ENCODE results near the gene ZHX3.
"Not testable (repeated sequence)": the region's sequence is repeated elsewhere in the genome, so short reads cannot be mapped to it uniquely, and the experiment has no call there.

Gene ZHX3

DNA sequence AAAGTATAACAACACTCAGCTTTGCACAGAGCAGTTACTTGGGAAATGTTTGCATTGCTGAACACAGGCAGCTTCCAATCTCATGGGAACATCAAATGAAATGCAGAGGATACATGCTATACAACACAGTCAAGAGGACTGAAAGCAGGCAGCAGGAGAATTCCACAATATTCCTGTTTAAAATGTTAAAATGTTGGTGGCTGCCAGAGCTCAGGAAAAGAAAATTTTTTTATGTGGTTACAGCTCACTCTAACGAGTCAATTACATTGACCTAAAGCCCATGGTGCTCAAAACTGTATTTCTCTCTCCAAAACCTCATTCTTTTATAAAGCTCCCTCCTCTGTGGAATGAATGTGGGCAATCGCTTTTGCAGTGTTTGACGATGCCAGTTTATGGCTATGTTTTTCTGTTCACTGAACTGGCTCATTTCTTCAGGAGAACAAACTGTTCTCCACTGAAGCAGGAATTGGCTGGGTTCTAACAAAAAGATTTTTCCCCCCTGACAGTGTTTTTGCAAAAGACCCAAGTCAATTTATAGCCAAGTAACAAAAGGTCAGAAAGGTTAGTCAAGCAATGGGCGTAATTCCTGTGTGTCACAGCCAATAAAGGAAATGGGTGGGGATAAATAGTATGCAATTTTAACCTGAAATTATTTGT, 69.0 kb downstream of the ZHX3 start:
- peak; percentile 25 for DNase-seq

DNA sequence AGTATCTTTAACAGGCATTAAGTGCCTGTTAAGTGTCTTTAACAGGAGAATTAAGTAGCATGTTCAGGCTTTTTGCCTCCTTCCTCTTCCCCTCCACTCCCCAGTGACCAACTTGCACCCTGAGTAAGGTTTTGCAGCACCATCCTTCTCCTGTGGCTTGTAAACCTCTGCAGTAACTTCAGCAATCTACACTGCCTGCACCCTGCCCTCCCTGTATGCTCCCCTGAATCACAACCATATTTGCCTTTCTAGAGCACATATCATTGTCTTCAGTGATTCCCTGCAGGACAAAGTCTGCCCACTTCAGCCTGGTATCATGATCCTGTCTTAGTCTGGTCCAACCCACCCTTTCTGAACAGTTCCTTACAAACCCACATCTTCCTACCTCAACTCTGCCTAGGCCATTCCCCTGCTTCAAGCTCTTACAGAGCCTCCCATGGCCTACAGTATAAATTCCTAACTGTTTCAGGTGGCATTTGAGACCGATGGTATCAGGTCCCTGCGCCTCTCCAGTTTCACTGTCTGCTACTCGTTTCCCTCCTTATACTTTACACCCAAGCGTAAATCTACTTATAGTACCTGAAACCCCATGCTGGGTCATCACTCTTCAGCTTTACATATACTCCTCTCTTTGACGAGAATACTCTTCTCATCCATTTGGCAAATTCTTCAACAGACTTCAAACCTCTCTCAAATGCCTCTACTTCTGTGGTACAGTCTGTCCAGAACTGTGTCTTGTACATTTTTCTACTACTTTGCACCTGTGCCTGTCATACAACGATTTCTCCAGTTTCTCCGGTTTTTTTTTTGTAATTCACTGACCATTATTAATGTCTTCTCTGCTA, 69.8 kb downstream of the ZHX3 start:
- no peak for DNase-seq

DNA sequence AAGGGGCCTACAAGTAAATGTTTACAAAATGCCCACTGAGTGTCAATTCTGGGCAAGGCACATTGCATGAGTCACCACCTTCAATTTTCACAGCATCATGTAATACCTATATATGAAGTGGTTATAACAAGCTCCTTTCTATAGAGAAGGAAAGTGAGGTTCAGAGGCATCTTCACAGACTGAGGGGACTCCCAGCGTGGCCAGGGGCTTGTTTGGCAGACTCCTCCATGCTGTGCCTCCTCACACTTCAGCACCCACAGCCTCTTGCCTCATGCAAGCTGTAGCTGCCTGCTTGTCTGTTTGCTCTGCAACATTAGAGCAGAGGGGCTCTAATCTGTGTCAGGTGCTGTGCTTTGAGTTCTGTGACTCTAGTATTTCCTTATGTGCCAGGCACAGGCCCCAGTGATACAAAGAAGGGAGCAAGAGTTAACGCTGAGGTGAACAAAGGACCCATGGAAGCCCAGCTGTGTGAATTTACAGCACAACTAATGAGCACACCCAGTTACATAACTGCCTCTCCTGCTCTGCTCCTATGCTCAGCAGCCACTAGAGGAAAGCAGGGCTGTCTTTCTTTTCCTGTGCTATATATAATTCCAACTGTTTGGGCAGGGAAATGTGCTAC, 72.3 kb downstream of the ZHX3 start:
- no peak for DNase-seq

DNA sequence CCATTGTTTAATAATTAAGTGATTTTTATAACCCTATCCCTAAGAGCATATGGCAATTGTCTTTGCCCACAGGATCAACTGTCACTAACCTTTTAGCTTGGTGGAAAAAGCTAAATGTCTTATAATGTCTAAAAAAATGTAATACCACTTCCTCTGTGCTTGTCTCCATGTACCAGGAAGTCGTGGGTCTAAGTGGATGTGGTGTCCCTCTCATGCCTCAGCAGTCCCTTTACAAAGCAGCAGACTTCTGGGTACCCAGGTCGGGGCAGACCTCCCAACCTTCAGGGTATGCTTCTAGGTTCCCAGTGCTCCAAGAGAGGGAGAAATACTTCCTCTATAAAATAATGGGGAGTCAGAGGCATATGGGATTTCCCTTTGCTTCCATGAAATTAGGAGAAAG, 74.7 kb downstream of the ZHX3 start:
- DNase-seq = no peak

DNA sequence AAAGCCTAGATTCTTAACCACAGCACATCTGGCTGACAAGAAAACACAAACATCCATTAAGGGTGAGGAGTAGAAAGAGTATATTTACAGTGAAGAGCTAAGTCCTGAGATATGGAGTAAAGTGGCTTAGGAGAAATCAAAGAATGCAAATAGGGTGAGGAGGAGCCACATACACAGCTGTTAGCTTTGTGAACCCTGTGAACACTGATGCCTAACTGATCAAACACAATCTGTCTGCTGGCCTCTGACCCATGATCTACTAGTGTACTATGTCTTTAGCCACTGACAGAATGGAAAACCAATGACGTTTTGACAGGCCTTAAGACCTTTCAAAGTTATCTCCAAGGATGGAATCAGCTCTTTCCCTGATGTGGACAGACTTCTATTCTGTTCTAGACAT, 75.2 kb downstream of the ZHX3 start:
- DNase-seq = no peak

DNA sequence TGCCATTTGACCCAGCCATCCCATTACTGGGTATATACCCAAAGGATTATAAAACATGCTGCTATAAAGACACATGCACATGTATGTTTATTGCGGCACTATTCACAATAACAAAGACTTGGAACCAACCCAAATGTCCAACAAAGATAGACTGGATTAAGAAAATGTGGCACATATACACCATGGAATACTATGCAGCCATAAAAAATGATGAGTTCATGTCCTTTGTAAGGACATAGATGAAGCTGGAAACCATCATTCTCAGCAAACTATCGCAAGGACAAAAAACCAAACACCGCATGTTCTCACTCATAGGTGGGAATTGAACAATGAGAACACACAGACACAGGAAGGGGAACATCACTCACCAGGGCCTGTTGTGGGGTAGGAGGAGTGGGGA, 80.3 kb downstream of the ZHX3 start:
- DNase-seq = not testable (repeated sequence)

DNA sequence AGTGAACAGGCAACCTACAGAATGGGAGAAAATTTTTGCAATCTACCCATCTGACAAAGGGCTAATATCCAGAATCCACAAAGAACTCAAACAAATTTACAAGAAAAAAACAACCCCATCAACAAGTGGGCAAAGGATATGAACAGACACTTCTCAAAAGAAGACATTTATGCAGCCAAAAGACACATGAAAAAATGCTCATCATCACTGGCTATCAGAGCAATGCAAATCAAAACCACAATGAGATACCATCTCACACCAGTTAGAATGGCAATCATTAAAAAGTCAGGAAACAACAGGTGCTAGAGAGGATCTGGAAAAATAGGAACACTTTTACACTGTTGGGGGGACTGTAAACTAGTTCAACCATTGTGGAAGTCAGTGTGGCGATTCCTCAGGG, 80.7 kb downstream of the ZHX3 start:
- DNase-seq = not testable (repeated sequence)

DNA sequence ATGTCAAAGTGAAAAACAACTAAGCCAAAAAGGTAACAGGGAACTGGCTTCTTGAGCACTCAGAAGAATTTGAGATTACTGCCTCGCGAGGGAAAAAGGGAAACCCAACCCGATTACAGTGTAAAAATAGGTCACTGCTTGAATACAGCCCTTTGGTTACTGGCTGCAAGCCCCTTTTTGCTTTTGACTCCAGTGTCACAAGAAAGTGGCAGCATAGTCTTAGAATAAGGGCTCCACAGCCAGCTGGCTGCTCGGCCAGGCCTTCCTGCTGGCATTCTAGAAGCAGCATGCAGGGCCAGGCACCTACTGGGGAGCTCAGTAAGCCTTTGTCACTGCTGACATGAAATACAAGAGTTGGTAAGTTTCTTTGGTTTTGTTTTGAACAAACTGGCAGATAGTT, 83.0 kb downstream of the ZHX3 start:
- no peak for DNase-seq

DNA sequence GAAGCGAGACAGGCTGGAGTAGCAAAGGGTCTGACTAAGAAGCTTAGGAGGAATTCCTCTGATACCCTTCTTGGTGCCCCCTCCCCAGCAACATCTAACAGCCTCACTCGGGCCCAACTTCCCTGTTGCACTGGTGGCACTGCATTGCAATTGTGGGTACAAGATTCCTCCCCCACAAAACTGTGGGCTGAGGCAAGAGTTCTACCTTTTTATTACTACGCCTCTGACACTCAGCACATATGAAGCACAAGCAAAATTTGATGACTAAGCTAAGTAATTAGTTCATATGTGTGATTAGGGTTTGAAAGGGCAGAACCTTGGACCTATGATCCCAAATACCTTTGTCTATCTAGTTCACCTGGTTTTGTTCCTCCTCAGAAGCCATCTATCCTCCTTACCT, 83.5 kb downstream of the ZHX3 start:
- DNase-seq = no peak

DNA sequence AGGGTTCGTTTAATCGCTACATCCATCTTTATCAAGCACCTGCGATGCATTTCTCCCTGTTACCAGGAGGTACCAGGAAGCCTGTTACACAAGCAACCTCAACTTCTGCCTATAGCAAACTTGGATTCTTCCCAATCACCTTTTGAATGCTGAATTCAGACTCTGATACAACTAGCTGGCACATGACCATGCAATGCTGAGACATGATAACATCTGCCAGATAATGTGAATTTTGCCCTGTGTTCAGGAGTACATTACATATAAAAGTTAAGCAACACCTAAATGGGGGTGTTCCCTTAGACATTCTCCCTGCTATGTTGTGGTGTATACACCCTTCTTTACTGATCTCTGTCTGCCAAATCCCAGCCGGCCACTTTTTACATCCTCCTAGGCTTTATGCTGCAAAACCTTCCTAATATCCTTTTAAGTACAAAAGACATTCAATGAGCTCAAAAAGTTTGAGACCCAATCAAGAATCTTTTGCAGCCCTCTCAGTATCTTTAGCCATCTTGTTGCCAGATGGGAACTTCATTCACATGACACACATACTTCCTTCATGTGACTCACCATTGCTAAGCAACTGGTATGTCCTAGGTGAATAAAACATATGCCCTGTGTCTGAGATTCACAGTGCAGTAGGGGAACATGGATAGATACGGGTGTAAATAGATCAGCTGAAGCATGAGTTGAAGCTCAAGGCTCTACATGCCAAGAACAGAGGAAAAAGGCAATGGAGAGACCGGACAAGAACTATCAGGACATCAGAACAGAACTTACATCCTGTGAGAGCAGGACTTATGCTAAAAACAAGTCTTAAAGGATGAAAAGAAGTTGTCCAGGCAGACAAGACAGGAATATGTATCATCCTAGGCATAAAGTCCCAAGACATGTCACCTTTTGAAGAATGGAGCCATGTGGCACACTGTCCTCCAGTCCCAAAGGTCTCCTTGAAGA, 84.3 kb downstream of the ZHX3 start:
- DNase-seq = peak; percentile 93

DNA sequence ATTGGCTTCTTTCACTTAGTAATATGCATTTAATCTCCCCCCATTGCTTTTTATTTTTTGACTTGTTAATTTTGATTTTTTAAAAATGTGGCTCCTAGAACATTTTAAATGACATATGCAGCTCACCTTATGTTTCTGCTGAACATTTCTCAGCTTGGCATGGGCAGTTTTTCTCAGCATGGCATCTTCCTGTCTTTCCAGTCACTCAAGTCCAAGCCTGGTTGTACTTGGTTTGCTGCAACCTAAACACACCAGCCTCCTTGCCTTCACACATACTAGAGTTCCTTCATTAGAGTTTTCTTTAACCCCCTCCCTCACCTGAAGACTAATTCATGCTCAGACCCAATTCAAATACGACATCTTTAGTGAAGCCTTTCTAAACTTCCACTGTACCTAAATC, 86.4 kb downstream of the ZHX3 start:
- no peak for DNase-seq

DNA sequence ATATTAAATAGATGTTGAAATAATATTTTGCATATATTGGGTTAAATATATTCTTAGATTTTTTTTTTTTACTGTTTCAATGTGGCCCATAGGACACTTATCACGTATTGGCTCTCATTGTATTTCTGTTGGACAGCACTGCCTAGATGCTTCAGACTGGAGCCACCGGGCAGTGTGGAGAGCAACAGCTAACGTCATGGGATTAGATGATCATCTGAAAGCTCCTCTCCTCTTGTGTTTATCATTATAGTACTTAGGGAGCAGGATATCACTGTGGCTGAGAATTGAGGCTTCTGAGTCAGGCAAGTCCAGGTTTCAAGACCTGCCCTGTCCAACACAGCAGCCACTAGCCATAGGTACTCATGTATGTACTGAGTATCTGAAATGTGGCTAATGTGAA, 87.4 kb downstream of the ZHX3 start:
- no peak for DNase-seq

DNA sequence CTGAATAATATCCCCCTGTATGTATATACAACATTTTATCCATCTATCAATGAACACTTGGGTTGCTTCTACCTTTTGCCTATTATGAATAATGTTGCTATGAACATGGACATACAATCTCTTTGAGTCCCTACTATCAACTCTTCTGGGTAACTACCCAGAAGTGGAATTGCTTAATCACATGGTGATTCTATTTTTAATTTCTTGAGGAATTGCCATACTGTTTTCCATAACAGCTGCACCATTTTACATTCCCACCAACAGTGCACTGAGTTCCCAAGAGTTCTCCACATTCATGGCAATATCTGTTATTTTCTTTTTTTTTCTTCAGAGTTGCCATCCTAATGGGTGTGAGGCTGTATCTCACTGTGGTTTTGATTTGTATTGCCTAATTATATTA, 88.3 kb downstream of the ZHX3 start:
- DNase-seq = no peak

DNA sequence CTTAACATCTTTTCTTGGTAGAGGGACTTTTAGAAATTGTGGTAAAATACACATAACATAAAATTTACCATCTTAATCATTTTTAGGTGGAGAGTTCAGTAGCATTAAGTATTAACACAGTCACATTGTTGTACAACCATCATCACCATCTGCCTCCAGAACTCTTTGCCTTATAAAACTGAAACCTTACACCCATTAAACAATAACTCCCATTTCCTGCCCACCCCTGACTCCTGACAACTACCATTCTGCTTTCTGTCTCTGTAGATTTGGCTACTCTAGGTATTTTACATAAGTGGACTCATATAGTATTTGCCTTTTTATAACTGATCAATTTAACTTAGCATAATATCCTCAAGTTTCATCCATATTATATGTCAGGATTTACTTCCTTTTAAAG, 88.7 kb downstream of the ZHX3 start:
- DNase-seq = no peak

DNA sequence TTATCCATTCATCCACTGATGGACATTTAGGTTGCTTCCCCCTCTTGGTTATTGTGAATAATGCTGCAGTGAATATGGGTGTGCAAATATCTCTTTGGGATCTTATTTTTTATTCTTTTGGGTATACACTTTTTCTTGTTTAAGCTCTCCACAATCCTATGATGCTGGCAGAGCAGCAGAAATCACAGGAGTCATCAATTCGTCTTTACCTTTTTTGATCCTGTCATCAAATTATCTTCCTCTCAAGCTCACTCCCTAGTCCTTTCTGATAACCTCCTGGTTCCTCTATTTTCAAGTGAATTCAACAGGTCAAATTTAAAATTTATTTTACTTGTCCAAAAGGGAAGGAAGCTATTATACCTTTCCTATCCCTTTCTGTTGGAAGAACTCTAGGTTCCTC, 91.1 kb downstream of the ZHX3 start:
- no peak for DNase-seq

DNA sequence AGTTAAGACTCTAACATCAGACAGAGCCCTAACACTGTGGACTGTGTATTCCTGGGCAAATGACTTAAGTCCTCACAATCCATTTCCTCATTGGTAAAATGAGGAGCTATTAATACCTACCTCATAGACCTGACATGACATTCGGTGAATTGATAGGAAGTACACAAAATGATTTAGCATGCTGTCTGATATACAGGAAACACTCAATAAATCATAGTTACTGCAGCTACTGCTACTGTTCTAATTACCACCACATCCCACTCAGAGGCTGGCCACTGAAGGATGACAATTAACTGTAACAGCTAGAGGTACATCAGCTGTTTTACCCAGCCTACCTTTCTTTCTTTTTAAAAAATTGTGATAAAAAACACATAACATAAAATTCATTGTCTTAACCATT, 92.4 kb downstream of the ZHX3 start:
- no peak for DNase-seq

DNA sequence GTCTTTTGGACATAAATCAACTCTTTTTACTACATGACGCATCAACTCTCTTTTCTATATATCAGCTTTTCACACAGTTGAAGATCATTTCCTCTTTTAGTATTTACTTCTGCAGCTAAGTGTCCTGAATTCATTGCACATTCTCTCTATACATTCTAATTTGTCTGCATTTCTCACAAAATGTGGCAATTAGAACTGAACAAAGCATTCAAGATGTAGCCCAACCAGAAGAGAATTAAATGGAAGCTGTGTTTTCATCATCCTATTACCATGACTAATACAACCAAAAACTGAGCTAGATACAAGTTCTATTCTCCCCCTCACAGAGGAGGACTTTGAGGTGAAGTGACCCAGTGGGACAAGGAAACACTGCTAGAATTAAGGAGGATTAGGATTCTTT, 93.2 kb downstream of the ZHX3 start:
- no peak for DNase-seq

DNA sequence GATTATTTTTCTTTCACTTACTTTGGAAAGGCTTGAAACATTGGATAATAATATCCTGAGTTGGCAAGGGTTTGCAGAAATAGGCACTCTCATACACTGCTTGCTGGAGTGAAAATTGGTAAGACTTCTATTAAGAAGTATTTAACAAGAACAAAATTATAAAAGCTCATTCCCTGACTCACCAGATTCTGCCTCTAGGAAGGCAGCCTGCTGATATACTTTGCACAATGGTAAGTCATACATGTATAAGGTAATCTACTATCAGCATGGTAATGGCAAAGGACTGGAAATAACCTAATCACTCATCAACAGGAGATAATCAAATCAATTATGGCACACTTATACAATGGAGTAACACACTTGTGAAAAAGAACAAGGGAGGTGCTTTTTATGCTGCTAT, 94.4 kb downstream of the ZHX3 start:
- DNase-seq = no peak

DNA sequence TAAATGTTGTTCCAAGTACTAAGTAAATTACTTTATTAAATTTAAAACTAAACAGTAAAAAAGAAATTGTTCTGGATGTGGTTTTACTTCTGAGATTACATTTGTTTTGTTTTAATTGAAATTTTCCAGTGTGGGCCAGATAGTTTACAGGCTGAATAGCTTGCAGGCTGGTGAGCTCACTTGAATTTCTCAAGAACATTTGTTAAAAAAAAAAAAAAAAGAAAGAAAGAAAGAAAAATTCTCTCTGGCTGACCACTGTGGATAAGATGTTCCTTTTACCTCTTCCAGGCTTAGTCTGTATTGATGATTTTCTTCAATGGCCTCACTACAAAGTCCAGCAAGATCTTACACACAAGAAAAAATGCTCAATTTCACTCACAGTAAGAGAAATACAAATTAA, 94.8 kb downstream of the ZHX3 start:
- no peak for DNase-seq

DNA sequence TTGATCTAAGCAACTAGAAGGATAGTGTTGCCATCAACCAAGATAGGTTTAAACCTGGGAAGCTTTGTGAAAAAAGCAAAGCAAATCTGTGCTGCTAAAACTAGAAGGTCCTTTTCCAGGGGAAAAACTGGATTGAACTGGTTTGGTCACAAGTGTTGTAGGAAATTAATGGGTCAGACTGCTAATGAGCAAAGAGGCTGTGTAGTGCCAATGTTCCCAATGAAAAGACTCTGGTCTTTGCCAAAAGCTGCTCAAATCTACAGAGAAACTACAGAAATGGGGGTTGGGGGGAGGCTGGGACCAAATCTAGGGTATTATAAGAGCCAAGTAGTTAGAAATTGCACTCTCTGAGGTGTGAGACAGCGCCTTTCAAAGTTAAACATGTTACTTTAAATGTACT, 95.2 kb downstream of the ZHX3 start:
- DNase-seq = no peak

DNA sequence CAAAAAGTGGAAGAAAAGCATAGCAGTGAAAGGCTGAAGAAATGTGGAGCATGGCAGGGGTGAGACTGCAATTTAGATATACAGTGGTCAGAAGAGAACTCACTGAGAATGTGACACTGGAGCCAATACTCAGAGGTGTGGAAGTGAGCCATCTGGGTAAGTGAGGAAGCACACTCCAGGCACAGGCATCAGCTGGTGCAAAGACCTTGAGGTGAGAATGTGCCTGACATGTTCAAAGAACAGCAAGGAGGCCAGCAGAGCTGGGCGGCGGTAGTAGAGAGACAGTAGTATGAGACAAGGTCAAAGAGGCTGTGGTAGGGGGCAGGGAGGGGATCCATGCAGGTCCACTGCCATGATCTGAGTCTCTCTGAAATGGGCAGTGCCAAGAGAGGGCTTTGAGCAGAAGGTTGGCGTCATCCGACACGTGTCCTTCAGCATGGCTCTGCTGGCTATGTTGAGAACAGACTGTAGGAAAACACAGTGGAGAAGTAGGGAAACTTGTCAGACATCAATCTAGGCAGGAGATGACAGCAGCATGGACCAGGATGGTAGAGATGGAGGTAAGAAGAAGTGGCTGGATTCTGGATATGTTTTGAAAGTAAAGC, 95.8 kb downstream of the ZHX3 start:
- DNase-seq = no peak

DNA sequence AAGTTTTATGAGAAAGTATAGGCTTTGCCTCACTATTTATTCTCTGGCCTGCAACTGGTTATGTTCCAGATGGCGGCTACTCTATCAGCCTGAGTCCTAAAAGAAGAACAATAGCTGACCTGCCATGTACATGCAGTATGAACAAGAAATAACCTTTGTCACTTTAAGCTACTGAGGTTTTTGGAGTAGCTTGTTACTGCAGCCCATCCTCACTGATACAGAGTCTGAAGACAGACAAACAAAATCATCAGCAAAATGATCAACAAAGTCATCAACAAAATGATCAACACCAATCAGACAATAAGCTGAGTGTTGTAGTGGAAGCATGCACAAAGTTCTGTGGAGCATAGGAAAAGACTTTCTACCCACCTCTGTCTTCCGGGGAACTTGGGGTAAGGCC, 97.7 kb downstream of the ZHX3 start:
- no peak for DNase-seq

DNA sequence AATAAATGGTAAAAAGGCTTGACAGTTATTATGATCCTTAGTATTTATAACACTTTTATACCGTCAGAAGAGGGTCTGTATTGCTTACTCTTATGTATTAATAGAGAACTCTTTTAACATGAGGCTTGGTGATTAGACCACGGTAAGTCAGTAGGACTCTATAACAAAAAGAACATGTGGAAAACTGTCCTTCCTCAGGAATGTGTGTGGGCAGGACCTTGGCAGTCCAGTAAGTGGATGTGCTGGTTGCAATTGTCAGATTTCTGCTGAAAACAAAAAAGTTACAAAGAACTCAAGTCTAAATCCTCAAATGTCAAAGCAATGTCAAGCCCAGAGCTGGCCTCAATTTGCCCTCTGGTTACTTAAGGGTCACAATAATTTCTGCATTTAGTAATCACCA, 99.1 kb downstream of the ZHX3 start:
- peak; percentile 53 for DNase-seq

Measured in EL (cell line).